ENCODE data around the gene PRR3. TPM values are rescaled to one million over a fixed set of nuclear protein-coding genes. Genes with fewer than 3 reads are reported as not detected.
"Not testable (repeated sequence)": the region's sequence is repeated elsewhere in the genome, so short reads cannot be mapped to it uniquely, and the experiment has no call there.

The PRR3 gene
- total and polyA plus RNA-seq, 8 donors: 0.89 to 10.7 (median 6.3) TPM; not detected in 2

DNA sequence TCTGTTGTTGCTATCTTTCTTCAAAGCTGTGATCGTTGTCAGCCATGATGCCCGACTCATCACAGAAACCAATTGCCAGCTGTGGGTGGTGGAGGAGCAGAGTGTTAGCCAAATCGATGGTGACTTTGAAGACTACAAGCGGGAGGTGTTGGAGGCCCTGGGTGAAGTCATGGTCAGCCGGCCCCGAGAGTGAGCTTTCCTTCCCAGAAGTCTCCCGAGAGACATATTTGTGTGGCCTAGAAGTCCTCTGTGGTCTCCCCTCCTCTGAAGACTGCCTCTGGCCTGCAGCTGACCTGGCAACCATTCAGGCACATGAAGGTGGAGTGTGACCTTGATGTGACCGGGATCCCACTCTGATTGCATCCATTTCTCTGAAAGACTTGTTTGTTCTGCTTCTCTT lies 33.4 kb downstream of the PRR3 start:
- H3K4me3 ChIP-seq: no peak overlapping the region
- peak overlapping the region in 4 of 5 donors; percentile 24 to 37 (median 28) for H3K27ac ChIP-seq
- peaks cover 4 to 13% (median 11%) of the 10 kb centered on the region in 4 donors for H3K4me1 ChIP-seq
- H3K36me3 ChIP-seq: peaks cover 55 to 99% (median 97%) of the 10 kb centered on the region in 4 donors
- no peaks in the 10 kb centered on the region for H3K27me3 ChIP-seq
- H3K9me3 ChIP-seq: no peaks in the 10 kb centered on the region
- DNase-seq: no peak
- 67 to 81% (median 72%) methylated on average over 8 of the region's 8 CpGs for WGBS, 5 donors
- intact Hi-C loops (cut with DNase I; ENCODE audit: low total_unique reads): loop anchor here (10.0 kb wide), 1 partner anchor 46 kb away; no protein-coding TSS in a partner anchor
- TF ChIP-seq EP300 (IDR thresholded peaks at IDR 0.05): no peak
- TF ChIP-seq POLR2AphosphoS5 (IDR thresholded peaks at IDR 0.05): no peak
- TF ChIP-seq, protein P1, sequence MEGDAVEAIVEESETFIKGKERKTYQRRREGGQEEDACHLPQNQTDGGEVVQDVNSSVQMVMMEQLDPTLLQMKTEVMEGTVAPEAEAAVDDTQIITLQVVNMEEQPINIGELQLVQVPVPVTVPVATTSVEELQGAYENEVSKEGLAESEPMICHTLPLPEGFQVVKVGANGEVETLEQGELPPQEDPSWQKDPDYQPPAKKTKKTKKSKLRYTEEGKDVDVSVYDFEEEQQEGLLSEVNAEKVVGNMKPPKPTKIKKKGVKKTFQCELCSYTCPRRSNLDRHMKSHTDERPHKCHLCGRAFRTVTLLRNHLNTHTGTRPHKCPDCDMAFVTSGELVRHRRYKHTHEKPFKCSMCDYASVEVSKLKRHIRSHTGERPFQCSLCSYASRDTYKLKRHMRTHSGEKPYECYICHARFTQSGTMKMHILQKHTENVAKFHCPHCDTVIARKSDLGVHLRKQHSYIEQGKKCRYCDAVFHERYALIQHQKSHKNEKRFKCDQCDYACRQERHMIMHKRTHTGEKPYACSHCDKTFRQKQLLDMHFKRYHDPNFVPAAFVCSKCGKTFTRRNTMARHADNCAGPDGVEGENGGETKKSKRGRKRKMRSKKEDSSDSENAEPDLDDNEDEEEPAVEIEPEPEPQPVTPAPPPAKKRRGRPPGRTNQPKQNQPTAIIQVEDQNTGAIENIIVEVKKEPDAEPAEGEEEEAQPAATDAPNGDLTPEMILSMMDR (IDR thresholded peaks at IDR 0.05): no peak
- no peak for TF ChIP-seq POLR2A (IDR thresholded peaks at IDR 0.05)

DNA sequence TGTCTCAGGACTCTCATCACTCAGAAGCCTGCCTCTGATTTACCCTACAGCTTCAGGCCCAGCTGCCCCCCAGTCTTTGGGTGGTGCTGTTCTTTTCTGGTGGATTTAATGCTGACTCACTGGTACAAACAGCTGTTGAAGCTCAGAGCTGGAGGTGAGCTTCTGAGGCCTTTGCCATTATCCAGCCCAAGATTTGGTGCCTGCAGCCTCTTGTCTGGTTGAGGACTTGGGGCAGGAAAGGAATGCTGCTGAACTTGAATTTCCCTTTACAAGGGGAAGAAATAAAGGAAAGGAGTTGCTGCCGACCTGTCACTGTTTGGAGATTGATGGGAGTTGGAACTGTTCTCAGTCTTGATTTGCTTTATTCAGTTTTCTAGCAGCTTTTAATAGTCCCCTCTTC lies 33.9 kb downstream of the PRR3 start:
- TF ChIP-seq POLR2A (IDR thresholded peaks at IDR 0.05) (no peak), EP300 (IDR thresholded peaks at IDR 0.05) (no peak), POLR2AphosphoS5 (IDR thresholded peaks at IDR 0.05) (no peak)
- TF ChIP-seq, protein P1 (IDR thresholded peaks at IDR 0.05): no peak
- peak overlapping the region in 4 of 5 donors; percentile 24 to 37 (median 28) for H3K27ac ChIP-seq
- H3K27me3 ChIP-seq: no peaks in the 10 kb centered on the region
- no peaks in the 10 kb centered on the region for H3K9me3 ChIP-seq
- WGBS, 5 donors: 13 to 31% (median 25%) methylated on average over 1 of the region's 1 CpG
- H3K36me3 ChIP-seq: peaks cover 50 to 94% (median 92%) of the 10 kb centered on the region in 4 donors
- peaks cover 4 to 13% (median 11%) of the 10 kb centered on the region in 4 donors for H3K4me1 ChIP-seq
- intact Hi-C loops (cut with DNase I; ENCODE audit: low total_unique reads): loop anchor here (10.0 kb wide), 1 partner anchor 46 kb away; no protein-coding TSS in a partner anchor
- H3K4me3 ChIP-seq: no peak overlapping the region
- peak in 1 of 2 donors; percentile 79 for DNase-seq

DNA sequence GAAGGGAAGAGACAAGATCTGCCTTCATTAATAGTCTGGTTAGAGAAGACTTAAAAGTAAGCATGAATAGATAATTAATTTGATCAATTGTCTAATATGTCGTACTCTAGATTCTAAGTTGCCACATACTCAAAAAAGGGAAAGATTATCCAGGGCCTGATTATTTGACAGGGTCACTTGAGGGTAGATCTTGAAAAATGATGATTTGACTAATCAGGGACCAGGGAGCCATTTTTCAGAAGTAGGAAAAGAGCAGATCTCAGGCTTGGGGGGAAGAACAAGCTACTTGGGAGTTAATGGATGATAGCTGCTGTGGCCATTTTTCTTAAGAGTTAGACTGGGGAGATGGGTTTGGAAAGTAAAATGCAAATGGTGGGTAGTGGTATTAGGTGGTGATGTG lies 35.2 kb downstream of the PRR3 start:
- Histone ChIP-seq H3K4me3 (no peak overlapping the region), H3K9me3 (no peaks in the 10 kb centered on the region), H3K36me3 (peaks cover 37 to 88% (median 80%) of the 10 kb centered on the region in 4 donors), H3K27me3 (no peaks in the 10 kb centered on the region), H3K4me1 (peaks cover 4 to 13% (median 11%) of the 10 kb centered on the region in 4 donors), H3K27ac (no peak overlapping the region)
- intact Hi-C loops (cut with DNase I; ENCODE audit: low total_unique reads): loop anchor here (10.0 kb wide), 1 partner anchor 47 kb away; no protein-coding TSS in a partner anchor
- no peak for DNase-seq
- TF ChIP-seq, protein P1 (IDR thresholded peaks at IDR 0.05): no peak
- TF ChIP-seq EP300 (IDR thresholded peaks at IDR 0.05) (no peak), POLR2A (IDR thresholded peaks at IDR 0.05) (no peak), POLR2AphosphoS5 (IDR thresholded peaks at IDR 0.05) (no peak)
- 97 to 100% (median 100%) methylated on average over 1 of the region's 1 CpG for WGBS, 5 donors

DNA sequence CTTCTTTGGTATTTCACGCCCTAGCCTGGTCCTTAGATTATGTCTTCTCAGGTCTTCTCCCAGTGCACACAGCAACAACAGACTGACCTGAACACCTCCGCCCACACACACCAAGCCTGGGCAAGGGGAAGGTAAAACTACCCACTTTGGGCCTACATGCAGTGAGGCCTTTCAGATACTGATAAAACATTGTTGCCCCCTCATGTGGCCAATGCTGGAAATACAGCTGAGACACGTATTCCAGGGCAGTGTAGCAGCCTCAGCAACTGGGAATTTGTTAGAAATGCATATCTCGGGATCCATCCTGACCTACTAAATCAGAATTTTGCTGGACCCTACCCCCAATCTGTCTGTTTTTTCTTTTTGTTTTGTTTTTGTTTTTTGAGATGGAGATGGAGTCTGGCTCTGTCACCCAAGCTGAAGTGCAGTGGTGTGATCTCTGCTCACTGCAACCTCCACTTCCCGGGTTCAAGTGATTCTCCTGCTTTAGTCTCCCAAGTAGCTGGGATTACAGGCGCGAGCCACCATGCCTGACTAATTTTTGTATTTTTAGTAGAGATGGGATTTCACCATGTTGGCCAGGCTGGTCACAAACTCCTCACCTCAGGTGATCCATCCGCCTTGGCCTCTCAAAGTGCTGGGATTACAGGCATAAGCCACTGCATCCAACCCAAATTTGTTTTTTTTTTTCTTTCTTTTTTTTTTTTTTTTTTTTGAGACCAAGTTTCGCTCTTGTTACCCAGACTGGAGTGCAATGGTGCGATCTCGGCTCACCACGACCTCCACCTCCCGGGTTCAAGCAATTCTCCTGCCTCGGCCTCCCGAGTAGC lies 40.4 kb downstream of the PRR3 start:
- 68 to 73% (median 70%) methylated on average over 15 of the region's 15 CpGs for WGBS, 5 donors
- Histone ChIP-seq H3K4me1 (peaks cover 0 to 21% (median 0%) of the 10 kb centered on the region in 4 donors), H3K36me3 (peaks cover 15 to 64% (median 51%) of the 10 kb centered on the region in 4 donors), H3K27ac (peak overlapping the region in 2 of 5 donors; percentile 1 to 39)
- TF ChIP-seq, protein P1 (IDR thresholded peaks at IDR 0.05): peak in 5 of 7 experiments; percentile 56 to 86 (median 84)
- TF ChIP-seq POLR2AphosphoS5 (IDR thresholded peaks at IDR 0.05): peak in 1 of 3 donors; percentile 68
- peak; percentile 90 for DNase-seq
- intact Hi-C loops (cut with DNase I; ENCODE audit: low total_unique reads): loop anchor here (10.0 kb wide), 1 partner anchor 53 kb away; no protein-coding TSS in a partner anchor
- H3K4me3 ChIP-seq, H3K27me3 ChIP-seq, H3K9me3 ChIP-seq: not testable (repeated sequence)

All from stomach (tissue), 9 donors.